AG04450 (cell line): Measurements from ENCODE around the gene CAB39L. TPM values are rescaled to one million over a fixed set of nuclear protein-coding genes. Genes with fewer than 3 reads are reported as not detected.

ENCODE experiments used
- CTCF ChIA-PET: fragments of 300-600, 350-600 bp; formaldehyde crosslinking; extraction: SDS; loops from one replicate; lab custom pipeline; 2022; ENCODE audit warnings: antibody characterized with exemption, inconsistent platforms; lab: Charles Lee
- POLR2A ChIA-PET: fragments of 350-600 bp; formaldehyde crosslinking; extraction: SDS; loops from one replicate; lab custom pipeline; 2021; ENCODE audit warnings: antibody characterized with exemption, inconsistent platforms; lab: Yijun Ruan, JAX
- DNase-seq: peaks from one replicate; pipeline ENCODE4 v3.0.0-alpha.2; 2011; ENCODE audit warnings: low read depth, low spot score
- H3K27ac ChIP-seq: one replicate; pipeline ENCODE4 v1.5.1; 2012; ENCODE audit warnings: low read depth, low read length, control low read depth
- H3K27me3 ChIP-seq: one replicate; pipeline ENCODE4 v1.6.0; 2012; ENCODE audit warnings: low read length; ENCODE audit not compliant: control insufficient read depth, insufficient read depth
- H3K4me3 ChIP-seq: 2 replicates; pipeline ENCODE4 v1.5.1; 2011; ENCODE audit warnings: mild to moderate bottlenecking, low read depth, low read length, control low read depth
- H3K9me3 ChIP-seq: 2 replicates; pipeline ENCODE4 v1.5.1; 2012; ENCODE audit warnings: low read length; ENCODE audit not compliant: control insufficient read depth, insufficient read depth
- CTCF ChIP-seq: IDR thresholded peaks from 2 replicates; pipeline ENCODE4 v1.5.1; 2011; ENCODE audit warnings: low read depth, low read length, control low read depth, inconsistent platforms
- polyA plus RNA-seq: library from polyadenylated mRNA; depleted of rRNA; stranded (reverse); fragments of >200 nt; gene quantifications from 2 replicates; pipeline ENCODE4 v1.2.3, GENCODE V29; 2011

CAB39L gene
- polyA plus RNA-seq, 1 experiment = 26.3 TPM

- no peak for DNase-seq
- H3K9me3 ChIP-seq = no peaks in the 10 kb centered on the region
- H3K27me3 ChIP-seq = no peaks in the 10 kb centered on the region
- TF ChIP-seq CTCF = no peak
- ChIA-PET CTCF (no interaction called here), POLR2A (no interaction called here)
- no peak overlapping the region for H3K27ac ChIP-seq
- H3K4me3 ChIP-seq = no peak overlapping the region
These were observed 117.5 kb downstream of the CAB39L start for GRCh38 chr13:49326222-49326917.

GRCh38 chr13:49323344-49323743 lies 120.5 kb downstream of the CAB39L start:
- DNase-seq = no peak
- CTCF ChIA-PET = no interaction called here
- POLR2A ChIA-PET = no interaction called here
- H3K4me3 ChIP-seq = no peak overlapping the region
- H3K27me3 ChIP-seq = no peaks in the 10 kb centered on the region
- TF ChIP-seq CTCF = no peak
- no peaks in the 10 kb centered on the region for H3K9me3 ChIP-seq
- no peak overlapping the region for H3K27ac ChIP-seq

- POLR2A ChIA-PET = no interaction called here
- no peak for DNase-seq
- Histone ChIP-seq H3K27ac (no peak overlapping the region), H3K27me3 (no peaks in the 10 kb centered on the region), H3K9me3 (no peaks in the 10 kb centered on the region), H3K4me3 (no peak overlapping the region)
- no peak for TF ChIP-seq CTCF
- CTCF ChIA-PET = no interaction called here
These were observed 121.2 kb downstream of the CAB39L start for GRCh38 chr13:49322702-49323101.

- peak overlapping the region; percentile 69 for H3K27ac ChIP-seq
- TF ChIP-seq CTCF = no peak
- ChIA-PET POLR2A (no interaction called here), CTCF (no interaction called here)
- H3K9me3 ChIP-seq = no peaks in the 10 kb centered on the region
- H3K27me3 ChIP-seq = no peaks in the 10 kb centered on the region
- no peak overlapping the region for H3K4me3 ChIP-seq
- no peak for DNase-seq
These were observed 122.9 kb downstream of the CAB39L start for GRCh38 chr13:49320975-49321374.

GRCh38 chr13:49319951-49320350 lies 123.9 kb downstream of the CAB39L start:
- Histone ChIP-seq H3K27me3 (no peaks in the 10 kb centered on the region), H3K4me3 (no peak overlapping the region), H3K9me3 (no peaks in the 10 kb centered on the region), H3K27ac (no peak overlapping the region)
- ChIA-PET CTCF (no interaction called here), POLR2A (interaction anchor here (0.7 kb wide), 3 partner anchors 9 to 427 kb away, joined by 4 to 5 read pairs (median 4); no protein-coding TSS in a partner anchor)
- no peak for DNase-seq
- TF ChIP-seq CTCF = no peak
